Activated naive CD8-positive, alpha-beta T cell treated with anti-CD3 and anti-CD28 coated beads, Interleukin-2, amount 50 U/mL, for 24 hours (primary cell): ENCODE measurements around the gene HDLBP.

Source experiments
- ATAC-seq: fragments of 150-1000 bp; cut with Tn5 transposase; one replicate; pipeline ENCODE4 v1.10.0; 2021
- DNase-seq: peaks from one replicate; pipeline ENCODE4 v3.0.0; 2021
- H3K27ac Mint-ChIP-seq: one replicate; pipeline ENCODE4 v1.8.0; 2021; ENCODE audit warnings: mild to moderate bottlenecking, mixed read lengths
- H3K27me3 Mint-ChIP-seq: one replicate; pipeline ENCODE4 v1.8.0; 2021; ENCODE audit warnings: mixed read lengths
- H3K36me3 Mint-ChIP-seq: one replicate; pipeline ENCODE4 v1.8.0; 2021; ENCODE audit warnings: low read depth, mixed read lengths
- H3K4me1 Mint-ChIP-seq: one replicate; pipeline ENCODE4 v1.8.0; 2021; ENCODE audit warnings: mixed read lengths
- H3K4me3 Mint-ChIP-seq: one replicate; pipeline ENCODE4 v1.8.0; 2021; ENCODE audit warnings: mild to moderate bottlenecking, moderate library complexity, mixed read lengths
- H3K9me3 Mint-ChIP-seq: one replicate; pipeline ENCODE4 v1.8.0; 2021; ENCODE audit warnings: mixed read lengths

Gene HDLBP

GRCh38 chr2:241232736-241233575 lies 82.5 kb downstream of the HDLBP start:
- no peak overlapping the region for H3K4me3 Mint-ChIP-seq
- DNase-seq (no peak), ATAC-seq (no peak)
- no peak overlapping the region for H3K27ac Mint-ChIP-seq
- H3K9me3 Mint-ChIP-seq = no peaks in the 10 kb centered on the region
- H3K27me3 Mint-ChIP-seq = no peaks in the 10 kb centered on the region
- no peaks in the 10 kb centered on the region for H3K4me1 Mint-ChIP-seq
- H3K36me3 Mint-ChIP-seq = peaks cover 62% of the 10 kb centered on the region

DNA sequence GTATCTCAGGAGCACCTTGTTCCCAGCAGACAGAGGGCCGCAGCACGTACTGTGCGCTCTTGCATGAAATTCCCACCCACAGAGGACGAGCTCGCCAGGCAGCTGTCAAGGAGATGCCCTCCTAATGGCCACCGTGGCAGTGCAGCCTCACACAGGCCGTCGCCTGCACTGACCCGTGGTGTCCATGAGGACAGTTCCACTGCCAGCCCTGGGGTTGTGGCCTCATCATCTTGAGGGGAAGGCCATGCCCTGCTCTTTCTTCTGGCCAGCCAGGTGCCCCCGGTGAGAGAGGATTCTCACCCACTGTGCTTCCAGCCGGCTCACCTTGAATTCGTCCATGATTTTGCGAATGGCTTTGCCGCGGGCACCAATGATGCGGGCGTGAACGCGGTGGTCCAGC lies 85.0 kb downstream of the HDLBP start:
- no peaks in the 10 kb centered on the region for H3K4me1 Mint-ChIP-seq
- H3K27me3 Mint-ChIP-seq = no peaks in the 10 kb centered on the region
- H3K36me3 Mint-ChIP-seq = peaks cover 46% of the 10 kb centered on the region
- H3K4me3 Mint-ChIP-seq = no peak overlapping the region
- ATAC-seq (no peak), DNase-seq (no peak)
- H3K27ac Mint-ChIP-seq = no peak overlapping the region
- H3K9me3 Mint-ChIP-seq = no peaks in the 10 kb centered on the region

GRCh38 chr2:241229563-241230401 lies 85.7 kb downstream of the HDLBP start:
- ATAC-seq (no peak), DNase-seq (no peak)
- H3K36me3 Mint-ChIP-seq = peaks cover 40% of the 10 kb centered on the region
- H3K27me3 Mint-ChIP-seq = no peaks in the 10 kb centered on the region
- H3K27ac Mint-ChIP-seq = peak overlapping the region; percentile 14
- H3K4me1 Mint-ChIP-seq = no peaks in the 10 kb centered on the region
- H3K4me3 Mint-ChIP-seq = no peak overlapping the region
- H3K9me3 Mint-ChIP-seq = no peaks in the 10 kb centered on the region

- DNase-seq (no peak), ATAC-seq (no peak)
- Mint-ChIP-seq H3K9me3 (no peaks in the 10 kb centered on the region), H3K27ac (peak overlapping the region; percentile 14), H3K4me3 (no peak overlapping the region), H3K36me3 (peaks cover 34% of the 10 kb centered on the region), H3K27me3 (no peaks in the 10 kb centered on the region), H3K4me1 (no peaks in the 10 kb centered on the region)
These were observed 86.5 kb downstream of the HDLBP start for GRCh38 chr2:241228860-241229516.

DNA sequence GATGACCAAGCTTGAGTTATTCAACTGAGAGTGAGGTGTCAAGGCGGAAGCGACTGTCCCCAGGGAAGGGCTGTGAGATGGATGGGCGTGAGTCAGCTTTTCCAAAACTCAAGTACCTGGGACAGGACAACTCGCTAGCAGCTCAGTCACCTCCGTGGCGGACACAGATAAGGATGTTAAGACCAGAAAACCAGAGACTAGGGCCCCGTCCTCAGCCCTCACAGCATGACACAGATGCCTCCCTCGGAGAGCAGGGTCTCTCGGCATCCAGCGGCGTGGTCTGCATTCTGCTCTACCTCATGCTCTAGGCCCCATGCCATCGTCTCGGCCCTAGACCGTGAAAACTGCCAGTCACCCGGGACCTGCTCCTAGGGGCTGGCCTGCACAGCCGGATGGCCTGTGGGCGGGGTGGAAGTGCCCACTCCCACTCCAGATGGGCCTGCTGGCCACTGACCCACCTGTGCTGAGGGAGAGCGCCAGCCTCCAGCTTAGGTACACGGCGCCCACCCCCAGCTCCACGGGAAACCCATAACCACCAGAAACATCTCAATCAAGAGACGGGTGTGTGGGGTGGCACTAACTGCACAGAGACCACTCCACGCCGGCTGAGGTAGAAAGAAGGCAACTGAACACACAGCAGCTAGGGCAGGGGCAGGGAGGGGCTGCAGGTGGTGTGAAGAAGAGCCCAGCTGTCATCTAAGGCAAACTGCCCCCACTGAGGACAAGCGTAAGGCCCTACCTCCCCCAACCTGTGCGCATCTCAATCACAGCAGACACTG lies 87.2 kb downstream of the HDLBP start:
- Mint-ChIP-seq H3K4me3 (no peak overlapping the region), H3K27ac (peak overlapping the region; percentile 36), H3K36me3 (peaks cover 27% of the 10 kb centered on the region), H3K4me1 (no peaks in the 10 kb centered on the region), H3K9me3 (no peaks in the 10 kb centered on the region), H3K27me3 (no peaks in the 10 kb centered on the region)
- ATAC-seq = no peak
- no peak for DNase-seq

DNA sequence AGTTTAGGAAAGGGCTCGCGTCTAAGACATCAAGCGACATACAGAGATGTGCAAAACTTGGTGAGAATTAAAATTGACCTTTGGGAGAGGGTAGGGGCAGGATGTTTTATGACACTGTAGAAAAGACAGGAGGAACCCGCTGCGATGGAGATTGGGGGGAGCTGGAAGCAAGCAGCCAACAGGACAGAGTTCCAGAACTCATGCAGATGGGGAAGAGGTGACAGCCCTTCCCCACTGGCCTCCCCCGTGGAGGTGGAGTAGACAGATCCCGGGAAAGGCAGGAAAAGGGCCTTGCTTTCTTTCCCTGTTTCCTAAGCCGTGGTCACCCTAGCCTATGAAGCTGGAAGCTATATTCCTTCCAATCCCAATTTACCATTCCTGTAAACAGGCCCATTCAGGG lies 87.9 kb downstream of the HDLBP start:
- no peak for DNase-seq
- Mint-ChIP-seq H3K4me1 (no peaks in the 10 kb centered on the region), H3K9me3 (no peaks in the 10 kb centered on the region), H3K27ac (peak overlapping the region; percentile 36), H3K4me3 (no peak overlapping the region), H3K27me3 (no peaks in the 10 kb centered on the region), H3K36me3 (peaks cover 21% of the 10 kb centered on the region)
- ATAC-seq = no peak

DNA sequence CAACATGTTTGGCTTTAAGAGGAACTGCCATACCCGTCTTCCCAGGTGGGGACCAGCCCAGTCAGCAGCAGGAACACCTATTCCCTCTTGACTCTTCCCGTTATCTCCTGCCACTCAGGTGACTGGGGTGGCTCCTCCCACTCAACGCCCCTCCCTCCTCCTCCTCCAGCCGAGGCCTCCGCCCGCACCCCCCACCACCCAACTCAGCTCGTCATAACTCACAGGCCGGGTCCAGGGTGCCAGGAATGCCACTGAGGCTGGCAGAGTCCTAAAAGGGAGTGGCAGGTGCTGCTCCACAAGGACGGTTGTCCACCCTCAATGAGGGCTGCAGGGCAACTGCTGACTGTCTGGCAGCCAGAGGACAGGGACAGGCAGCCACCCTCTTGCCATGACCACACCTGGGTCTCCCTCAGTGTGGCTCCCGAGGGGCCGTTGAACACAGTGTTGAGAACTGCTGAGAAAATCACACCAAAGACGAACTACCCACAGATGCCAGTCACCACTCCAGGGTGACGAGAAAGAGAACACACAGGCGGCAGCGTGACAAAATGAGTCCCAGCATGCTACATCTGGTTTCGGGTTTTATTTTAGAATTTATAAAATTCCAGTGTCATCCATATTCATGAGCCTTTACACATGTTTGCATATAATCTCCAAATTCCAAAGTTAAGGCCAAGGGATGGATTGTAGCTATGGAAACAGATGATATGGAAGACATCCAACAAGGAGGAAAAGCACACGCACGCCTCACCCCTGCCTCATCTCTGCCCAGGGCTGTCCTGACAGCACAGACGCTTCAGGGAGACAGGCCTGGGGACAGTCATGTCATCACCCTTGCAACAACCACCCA lies 88.5 kb downstream of the HDLBP start:
- H3K27me3 Mint-ChIP-seq = no peaks in the 10 kb centered on the region
- no peak overlapping the region for H3K4me3 Mint-ChIP-seq
- DNase-seq (no peak), ATAC-seq (no peak)
- no peaks in the 10 kb centered on the region for H3K9me3 Mint-ChIP-seq
- H3K4me1 Mint-ChIP-seq = no peaks in the 10 kb centered on the region
- peaks cover 20% of the 10 kb centered on the region for H3K36me3 Mint-ChIP-seq
- H3K27ac Mint-ChIP-seq = peak overlapping the region; percentile 60

- H3K27ac Mint-ChIP-seq = no peak overlapping the region
- ATAC-seq = no peak
- H3K4me1 Mint-ChIP-seq = no peaks in the 10 kb centered on the region
- no peak for DNase-seq
- H3K27me3 Mint-ChIP-seq = no peaks in the 10 kb centered on the region
- H3K4me3 Mint-ChIP-seq = no peak overlapping the region
- peaks cover 12% of the 10 kb centered on the region for H3K36me3 Mint-ChIP-seq
- no peaks in the 10 kb centered on the region for H3K9me3 Mint-ChIP-seq
These were observed 89.5 kb downstream of the HDLBP start for GRCh38 chr2:241225983-241226382.

DNA sequence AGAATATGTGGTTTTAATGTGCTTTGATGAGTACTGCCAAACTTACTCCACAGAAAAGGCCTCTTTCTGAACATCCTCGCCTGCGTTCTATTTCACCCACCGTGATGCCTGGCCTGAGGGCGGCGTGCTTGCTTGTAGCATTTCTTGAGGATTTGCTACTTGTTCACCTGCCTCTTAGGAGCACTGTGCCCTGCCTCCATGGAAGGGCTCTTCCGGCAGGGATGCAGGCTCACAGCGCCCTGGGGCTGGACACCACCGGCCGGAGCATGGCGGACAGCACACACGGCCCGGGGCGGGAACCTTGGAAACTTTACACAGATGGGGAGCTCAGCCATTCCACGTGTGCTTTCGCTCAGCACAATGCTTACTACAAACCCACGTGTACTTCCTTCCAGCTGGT lies 89.9 kb downstream of the HDLBP start:
- DNase-seq (no peak), ATAC-seq (no peak)
- H3K27ac Mint-ChIP-seq = no peak overlapping the region
- H3K36me3 Mint-ChIP-seq = peaks cover 12% of the 10 kb centered on the region
- H3K27me3 Mint-ChIP-seq = no peaks in the 10 kb centered on the region
- no peaks in the 10 kb centered on the region for H3K4me1 Mint-ChIP-seq
- H3K9me3 Mint-ChIP-seq = no peaks in the 10 kb centered on the region
- H3K4me3 Mint-ChIP-seq = no peak overlapping the region

DNA sequence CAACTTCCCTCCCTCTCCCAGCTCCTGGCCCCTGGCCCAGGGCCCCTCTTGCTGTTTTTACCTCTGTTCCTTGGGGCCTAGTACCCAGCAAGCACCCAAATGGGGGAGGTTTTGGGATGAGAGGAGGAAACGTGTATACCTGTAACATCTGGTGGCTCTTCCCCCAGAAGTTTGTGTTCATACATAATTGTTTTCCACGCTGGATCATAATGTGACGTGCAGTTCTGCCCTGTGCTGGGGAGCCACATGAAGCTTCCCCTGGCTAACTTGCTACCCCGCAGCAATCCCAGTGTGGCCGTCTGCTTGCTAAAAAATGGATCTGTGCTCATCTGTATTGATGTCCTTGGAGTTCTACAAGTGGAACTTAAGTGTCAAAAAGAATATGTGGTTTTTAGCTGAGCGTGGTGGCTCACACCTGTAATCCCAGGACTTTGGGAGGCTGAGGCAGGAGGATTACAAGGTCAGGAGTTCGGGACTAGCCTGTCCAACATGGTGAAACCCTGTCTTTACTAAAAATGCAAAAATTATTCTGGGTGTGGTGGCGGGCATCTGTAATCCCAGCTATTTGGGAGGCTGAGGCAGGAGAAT lies 90.5 kb downstream of the HDLBP start:
- H3K9me3 Mint-ChIP-seq = no peaks in the 10 kb centered on the region
- ATAC-seq = no peak
- no peaks in the 10 kb centered on the region for H3K4me1 Mint-ChIP-seq
- no peak for DNase-seq
- no peak overlapping the region for H3K4me3 Mint-ChIP-seq
- peaks cover 2% of the 10 kb centered on the region for H3K27me3 Mint-ChIP-seq
- peaks cover 9% of the 10 kb centered on the region for H3K36me3 Mint-ChIP-seq
- H3K27ac Mint-ChIP-seq = no peak overlapping the region

DNA sequence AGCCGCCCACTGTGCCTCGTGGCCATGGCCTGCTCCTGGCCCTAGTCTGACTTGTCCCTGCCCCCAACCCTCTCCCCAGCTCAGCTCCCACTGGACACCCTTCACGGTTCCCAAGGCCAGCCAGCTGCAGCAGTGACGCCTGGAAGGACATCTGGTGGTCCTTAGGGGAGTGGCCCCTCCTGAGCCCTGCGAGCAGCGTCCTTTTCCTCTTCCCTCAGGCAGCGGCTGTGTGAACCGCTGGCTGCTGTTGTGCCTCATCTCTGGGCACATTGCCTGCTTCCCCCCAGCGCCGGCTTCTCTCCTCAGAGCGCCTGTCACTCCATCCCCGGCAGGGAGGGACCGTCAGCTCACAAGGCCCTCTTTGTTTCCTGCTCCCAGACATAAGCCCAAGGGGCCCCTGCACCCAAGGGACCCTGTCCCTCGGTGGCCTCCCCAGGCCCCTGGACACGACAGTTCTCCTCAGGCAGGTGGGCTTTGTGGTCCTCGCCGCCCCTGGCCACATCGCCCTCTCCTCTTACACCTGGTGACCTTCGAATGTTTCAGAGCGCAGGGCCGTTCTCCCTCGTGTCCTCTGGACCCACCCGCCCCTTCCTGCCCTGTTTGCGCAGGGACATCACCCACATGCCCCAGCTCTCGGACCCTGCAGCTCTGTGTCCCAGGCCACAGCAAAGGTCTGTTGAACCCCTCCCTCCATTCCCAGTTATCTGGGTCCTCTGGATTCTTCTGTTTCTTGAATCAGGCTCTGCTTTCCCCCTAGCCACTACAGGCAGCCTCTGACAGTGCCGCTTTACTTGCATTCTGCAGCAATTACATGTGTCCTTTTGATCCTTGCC lies 91.2 kb downstream of the HDLBP start:
- H3K9me3 Mint-ChIP-seq = no peaks in the 10 kb centered on the region
- H3K36me3 Mint-ChIP-seq = peaks cover 8% of the 10 kb centered on the region
- no peak overlapping the region for H3K27ac Mint-ChIP-seq
- DNase-seq = no peak
- H3K27me3 Mint-ChIP-seq = peaks cover 6% of the 10 kb centered on the region
- H3K4me1 Mint-ChIP-seq = peaks cover 1% of the 10 kb centered on the region
- no peak overlapping the region for H3K4me3 Mint-ChIP-seq
- peak; percentile 25 for ATAC-seq

DNA sequence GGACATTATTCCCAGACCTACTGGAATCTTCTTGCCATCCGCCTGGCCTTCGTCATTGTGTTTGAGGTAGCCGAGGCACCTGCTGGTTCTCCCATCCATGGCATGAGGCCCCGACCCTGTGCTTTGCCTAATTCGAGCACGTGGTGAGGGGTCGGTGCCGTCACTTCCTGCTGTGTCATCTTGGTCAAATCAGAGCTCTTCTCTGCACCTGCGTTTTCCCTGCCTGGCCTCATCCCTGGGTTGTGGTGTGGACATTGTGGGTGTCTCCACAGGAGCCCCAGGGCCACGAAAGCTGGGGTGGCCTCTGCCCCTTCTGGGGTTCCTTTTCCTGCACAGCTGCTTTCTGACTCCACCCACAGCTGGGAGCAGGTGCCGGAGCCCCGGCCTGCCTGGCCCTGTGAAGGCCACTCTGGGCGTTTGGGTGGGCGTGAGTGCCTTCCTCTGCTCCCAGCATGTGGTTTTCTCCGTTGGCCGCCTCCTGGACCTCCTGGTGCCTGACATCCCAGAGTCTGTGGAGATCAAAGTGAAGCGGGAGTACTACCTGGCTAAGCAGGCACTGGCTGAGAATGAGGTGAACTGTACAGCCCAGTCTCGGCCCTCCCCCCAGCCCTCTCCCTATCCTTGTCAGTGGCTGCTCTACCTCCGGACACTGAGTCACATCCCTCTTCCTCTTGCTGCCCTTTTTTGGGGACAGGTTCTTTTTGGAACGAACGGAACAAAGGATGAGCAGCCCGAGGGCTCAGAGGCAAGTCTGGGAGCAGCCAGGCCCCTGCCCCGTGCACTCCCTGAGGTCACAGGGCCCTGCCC lies 92.1 kb downstream of the HDLBP start:
- ATAC-seq = peak; percentile 25
- no peak for DNase-seq
- peaks cover 3% of the 10 kb centered on the region for H3K36me3 Mint-ChIP-seq
- H3K9me3 Mint-ChIP-seq = no peaks in the 10 kb centered on the region
- no peak overlapping the region for H3K27ac Mint-ChIP-seq
- H3K4me1 Mint-ChIP-seq = peaks cover 8% of the 10 kb centered on the region
- no peak overlapping the region for H3K4me3 Mint-ChIP-seq
- H3K27me3 Mint-ChIP-seq = peaks cover 13% of the 10 kb centered on the region
